HG03469 (cell line): ENCODE data around the gene FBXO21.
"Not testable (repeated sequence)": the region's sequence is repeated elsewhere in the genome, so short reads cannot be mapped to it uniquely, and the experiment has no call there.

Source experiments
- ATAC-seq: cut with Tn5 transposase; IDR thresholded peaks from one replicate; pipeline ENCODE4 v1.9.1; 2021; ENCODE audit warnings: mild to moderate bottlenecking, moderate library complexity, moderate number of reproducible peaks; ENCODE audit not compliant: unreplicated experiment

FBXO21 gene

GRCh38 chr12:117190210-117190781 lies at the start of gene FBXO21:
FBXO21 (minus strand) TSS chr12:117190470; CDS start chr12:117190456, 14 bp downstream.
- peak; percentile 84 for ATAC-seq

- no peak for ATAC-seq
These were observed 46.3 kb upstream of the FBXO21 start for GRCh38 chr12:117236456-117237001.

GRCh38 chr12:117235261-117235660 lies 45.0 kb upstream of the FBXO21 start:
- no peak for ATAC-seq

GRCh38 chr12:117234441-117234840 lies 44.2 kb upstream of the FBXO21 start:
- no peak for ATAC-seq

GRCh38 chr12:117231750-117232149 lies 41.5 kb upstream of the FBXO21 start:
- ATAC-seq = no peak

GRCh38 chr12:117228239-117228638 lies 38.0 kb upstream of the FBXO21 start:
- ATAC-seq = no peak

GRCh38 chr12:117227000-117227653 lies 36.9 kb upstream of the FBXO21 start:
- ATAC-seq = no peak

GRCh38 chr12:117226505-117226904 lies 36.2 kb upstream of the FBXO21 start:
- no peak for ATAC-seq

- ATAC-seq = no peak
These were observed 34.9 kb upstream of the FBXO21 start for GRCh38 chr12:117225179-117225578.

GRCh38 chr12:117220947-117221346 lies 30.7 kb upstream of the FBXO21 start:
- not testable (repeated sequence) for ATAC-seq

GRCh38 chr12:117218149-117218548 lies 27.9 kb upstream of the FBXO21 start:
- ATAC-seq = no peak

GRCh38 chr12:117216686-117217085 lies 26.4 kb upstream of the FBXO21 start:
- no peak for ATAC-seq

- no peak for ATAC-seq
These were observed 24.5 kb upstream of the FBXO21 start for GRCh38 chr12:117214797-117215196.

- ATAC-seq = no peak
These were observed 23.1 kb upstream of the FBXO21 start for GRCh38 chr12:117213295-117213808.

- ATAC-seq = no peak
These were observed 22.4 kb upstream of the FBXO21 start for GRCh38 chr12:117212563-117213190.

- ATAC-seq = no peak
These were observed 20.1 kb upstream of the FBXO21 start for GRCh38 chr12:117210266-117210918.

GRCh38 chr12:117209626-117210025 lies 19.4 kb upstream of the FBXO21 start:
- no peak for ATAC-seq

GRCh38 chr12:117208811-117209455 lies 18.7 kb upstream of the FBXO21 start:
- no peak for ATAC-seq

GRCh38 chr12:117208206-117208605 lies 17.9 kb upstream of the FBXO21 start:
- no peak for ATAC-seq

GRCh38 chr12:117207675-117208074 lies 17.4 kb upstream of the FBXO21 start:
- ATAC-seq = no peak

- no peak for ATAC-seq
These were observed 12.3 kb upstream of the FBXO21 start for GRCh38 chr12:117202556-117202955.
